Loucy (cell line): Measurements from ENCODE around the gene MYO18B.

Experiments used
- H2AFZ ChIP-seq: fragments of 200-600 bp; sonication (generic); 2 replicates; pipeline ENCODE4 v1.6.0; 2016; ENCODE audit warnings: antibody characterized with exemption, mild to moderate bottlenecking, low read length, moderate library complexity
- H3F3A ChIP-seq: fragments of 200-600 bp; 2 replicates; pipeline ENCODE4 v1.6.0; 2016; ENCODE audit warnings: antibody characterized with exemption, low read depth, mild to moderate bottlenecking
- H3K27me3 ChIP-seq: fragments of 200-600 bp; sonication (generic); 2 replicates; pipeline ENCODE4 v1.6.1; 2014; ENCODE audit warnings: low read length, mild to moderate bottlenecking; ENCODE audit not compliant: insufficient read depth, poor library complexity, severe bottlenecking
- H3K36me3 ChIP-seq: fragments of 200-600 bp; sonication (generic); 2 replicates; pipeline ENCODE4 v1.6.1; 2016; ENCODE audit warnings: low read length; ENCODE audit not compliant: insufficient read depth
- H3K4me1 ChIP-seq: fragments of 200-600 bp; sonication (generic); 2 replicates; pipeline ENCODE4 v1.5.1; 2014; ENCODE audit warnings: low read length, mild to moderate bottlenecking; ENCODE audit not compliant: insufficient read depth, poor library complexity, severe bottlenecking
- H3K4me2 ChIP-seq: fragments of 200-600 bp; sonication (generic); 2 replicates; pipeline ENCODE4 v1.6.0; 2014; ENCODE audit warnings: antibody characterized with exemption, low read length, low read depth, mild to moderate bottlenecking; ENCODE audit not compliant: poor library complexity, severe bottlenecking
- H3K4me3 ChIP-seq: fragments of 200-600 bp; sonication (generic); 2 replicates; pipeline ENCODE4 v1.5.1; 2014; ENCODE audit warnings: low read length, mild to moderate bottlenecking, mixed read lengths; ENCODE audit not compliant: poor library complexity, severe bottlenecking
- H3K79me2 ChIP-seq: fragments of 200-600 bp; sonication (generic); 2 replicates; pipeline ENCODE4 v1.6.1; 2014; ENCODE audit warnings: low read length; ENCODE audit not compliant: insufficient read depth
- H3K9ac ChIP-seq: fragments of 200-600 bp; sonication (generic); 2 replicates; pipeline ENCODE4 v1.6.0; 2014; ENCODE audit warnings: mild to moderate bottlenecking, low read depth, low read length, moderate library complexity; ENCODE audit not compliant: poor library complexity, severe bottlenecking
- H3K9me2 ChIP-seq: fragments of 200-600 bp; sonication (generic); replicated peaks from 2 replicates; pipeline ENCODE4 v1.6.1; 2016; ENCODE audit warnings: low read depth, low read length, mixed read lengths
- H3K9me3 ChIP-seq: fragments of 200-600 bp; sonication (generic); 2 replicates; pipeline ENCODE4 v1.6.1; 2014; ENCODE audit warnings: mild to moderate bottlenecking, antibody characterized with exemption, low read length, low read depth; ENCODE audit not compliant: insufficient read depth
- H4K20me1 ChIP-seq: fragments of 200-600 bp; sonication (generic); 2 replicates; pipeline ENCODE4 v1.6.0; 2014; ENCODE audit warnings: antibody characterized with exemption, low read length, mild to moderate bottlenecking; ENCODE audit not compliant: insufficient read depth, poor library complexity, severe bottlenecking
- EZH2phosphoT487 ChIP-seq: fragments of 200-600 bp; IDR thresholded peaks from 2 replicates; pipeline ENCODE4 v1.6.1; 2018; ENCODE audit warnings: antibody characterized with exemption, mild to moderate bottlenecking, moderate library complexity, borderline replicate concordance
- TF ChIP-seq, protein P1 (sequence below): fragments of 200-600 bp; sonication (generic); conservative IDR thresholded peaks from 2 replicates; pipeline ENCODE4 v1.5.1; 2014; ENCODE audit warnings: mild to moderate bottlenecking, antibody characterized with exemption, low read length

MYO18B gene

DNA sequence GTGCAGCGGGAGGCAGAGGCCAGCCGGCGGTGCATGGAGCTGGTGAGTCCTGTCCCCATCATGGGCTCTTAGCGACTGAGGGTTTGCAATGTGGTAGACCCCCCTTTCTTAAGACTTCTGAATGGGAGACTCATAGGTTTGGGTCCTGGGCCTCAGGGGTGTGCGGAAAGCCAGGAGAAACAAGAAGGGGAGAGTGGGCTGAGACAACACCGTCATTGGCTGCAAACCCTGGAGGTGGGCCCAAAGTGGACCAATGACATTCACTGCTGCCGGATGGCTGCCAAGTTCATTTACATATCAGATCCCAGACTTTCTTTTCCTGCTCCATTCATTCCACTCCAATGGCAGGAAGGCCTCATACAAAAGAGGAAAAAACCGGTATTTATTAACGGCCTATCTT, 213.3 kb downstream of the MYO18B start:
- H3K4me2 ChIP-seq = no peak overlapping the region
- H3K4me3 ChIP-seq = no peak overlapping the region
- no peaks in the 10 kb centered on the region for H3K4me1 ChIP-seq
- H3K9me3 ChIP-seq = no peaks in the 10 kb centered on the region
- TF ChIP-seq, protein P1, sequence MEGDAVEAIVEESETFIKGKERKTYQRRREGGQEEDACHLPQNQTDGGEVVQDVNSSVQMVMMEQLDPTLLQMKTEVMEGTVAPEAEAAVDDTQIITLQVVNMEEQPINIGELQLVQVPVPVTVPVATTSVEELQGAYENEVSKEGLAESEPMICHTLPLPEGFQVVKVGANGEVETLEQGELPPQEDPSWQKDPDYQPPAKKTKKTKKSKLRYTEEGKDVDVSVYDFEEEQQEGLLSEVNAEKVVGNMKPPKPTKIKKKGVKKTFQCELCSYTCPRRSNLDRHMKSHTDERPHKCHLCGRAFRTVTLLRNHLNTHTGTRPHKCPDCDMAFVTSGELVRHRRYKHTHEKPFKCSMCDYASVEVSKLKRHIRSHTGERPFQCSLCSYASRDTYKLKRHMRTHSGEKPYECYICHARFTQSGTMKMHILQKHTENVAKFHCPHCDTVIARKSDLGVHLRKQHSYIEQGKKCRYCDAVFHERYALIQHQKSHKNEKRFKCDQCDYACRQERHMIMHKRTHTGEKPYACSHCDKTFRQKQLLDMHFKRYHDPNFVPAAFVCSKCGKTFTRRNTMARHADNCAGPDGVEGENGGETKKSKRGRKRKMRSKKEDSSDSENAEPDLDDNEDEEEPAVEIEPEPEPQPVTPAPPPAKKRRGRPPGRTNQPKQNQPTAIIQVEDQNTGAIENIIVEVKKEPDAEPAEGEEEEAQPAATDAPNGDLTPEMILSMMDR = no peak
- TF ChIP-seq EZH2phosphoT487 = no peak
- no peaks in the 10 kb centered on the region for H3K36me3 ChIP-seq
- no peaks in the 10 kb centered on the region for H4K20me1 ChIP-seq
- no peaks in the 10 kb centered on the region for H3F3A ChIP-seq
- H3K9ac ChIP-seq = no peak overlapping the region
- H2AFZ ChIP-seq = no peak overlapping the region
- no peaks in the 10 kb centered on the region for H3K9me2 ChIP-seq
- H3K27me3 ChIP-seq = no peaks in the 10 kb centered on the region
- H3K79me2 ChIP-seq = no peaks in the 10 kb centered on the region

DNA sequence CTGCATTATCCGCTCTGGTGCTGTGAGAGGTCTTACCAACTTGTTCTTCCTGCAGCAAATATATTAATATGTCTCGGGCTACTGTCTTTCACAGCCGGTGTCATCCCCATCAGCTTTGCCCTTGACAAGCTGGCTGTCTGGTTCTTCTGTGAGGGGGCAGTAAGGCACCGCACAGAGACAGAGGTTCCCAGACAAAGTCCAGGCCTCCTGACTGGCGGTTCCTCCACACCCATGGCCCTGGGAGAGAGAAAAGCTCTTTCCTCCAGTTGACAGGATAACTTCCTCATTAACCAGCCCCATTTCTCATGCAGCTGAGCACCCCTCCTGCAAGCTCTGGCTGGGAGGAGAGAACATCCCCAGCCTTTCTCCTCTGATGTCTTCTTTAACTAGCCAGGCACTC, 214.8 kb downstream of the MYO18B start:
- Histone ChIP-seq H3K36me3 (no peaks in the 10 kb centered on the region), H3K4me1 (no peaks in the 10 kb centered on the region), H2AFZ (no peak overlapping the region), H3K4me2 (no peak overlapping the region), H3K9me3 (no peaks in the 10 kb centered on the region), H3K9me2 (no peaks in the 10 kb centered on the region), H3F3A (no peaks in the 10 kb centered on the region), H3K4me3 (no peak overlapping the region), H4K20me1 (no peaks in the 10 kb centered on the region), H3K27me3 (no peaks in the 10 kb centered on the region), H3K9ac (no peak overlapping the region), H3K79me2 (no peaks in the 10 kb centered on the region)
- TF ChIP-seq EZH2phosphoT487 = no peak
- TF ChIP-seq, protein P1 = no peak

DNA sequence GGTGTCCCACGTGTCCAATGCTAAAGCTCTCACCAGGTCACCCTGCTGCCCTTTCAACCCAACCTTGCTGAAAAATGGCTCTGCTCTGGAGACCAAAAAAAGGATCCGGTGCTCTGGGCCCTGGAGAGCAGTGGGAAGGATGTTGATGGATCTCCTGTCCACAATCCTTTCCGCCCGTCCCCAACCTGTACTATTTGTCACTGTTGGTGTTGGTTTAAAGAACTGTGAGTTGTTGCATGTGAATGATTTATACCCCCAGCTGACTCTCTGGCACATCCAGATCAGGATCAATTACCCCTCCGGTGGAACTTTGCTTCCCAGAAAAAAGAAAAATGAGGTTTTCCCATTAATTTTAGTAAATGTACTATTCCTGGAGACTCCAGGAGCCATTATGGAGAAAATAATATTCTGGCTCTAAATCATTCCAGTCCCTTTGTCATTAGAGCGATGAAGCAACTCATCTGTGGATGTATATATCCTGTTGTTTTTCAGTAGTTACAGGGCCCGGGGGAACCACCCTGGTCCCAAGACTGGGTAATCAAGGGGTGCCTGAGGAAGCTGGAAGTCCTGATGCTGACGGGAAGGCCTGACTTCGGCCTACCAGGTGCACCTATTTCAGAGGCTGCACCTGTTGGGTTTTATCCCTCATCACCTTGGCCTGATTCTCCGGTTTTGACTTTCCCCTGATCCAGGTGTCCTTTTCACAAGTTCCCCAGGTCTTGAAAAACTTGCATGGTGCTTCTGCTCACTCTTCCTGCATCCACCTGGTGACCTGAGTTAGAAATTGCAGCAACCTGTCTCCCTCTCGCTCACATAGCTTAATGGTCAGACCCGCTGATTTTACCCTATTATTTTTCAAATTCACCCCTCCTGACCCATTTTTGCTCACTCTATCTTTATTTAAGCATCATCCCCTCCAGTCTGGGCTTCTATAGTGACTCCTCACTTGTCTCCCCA, 218.1 kb downstream of the MYO18B start:
- no peaks in the 10 kb centered on the region for H3K4me1 ChIP-seq
- H3K36me3 ChIP-seq = no peaks in the 10 kb centered on the region
- no peaks in the 10 kb centered on the region for H3K27me3 ChIP-seq
- H3K4me2 ChIP-seq = no peak overlapping the region
- H3K79me2 ChIP-seq = no peaks in the 10 kb centered on the region
- H2AFZ ChIP-seq = no peak overlapping the region
- H3F3A ChIP-seq = no peaks in the 10 kb centered on the region
- no peak for TF ChIP-seq EZH2phosphoT487
- TF ChIP-seq, protein P1 = no peak
- no peaks in the 10 kb centered on the region for H3K9me3 ChIP-seq
- no peaks in the 10 kb centered on the region for H3K9me2 ChIP-seq
- H4K20me1 ChIP-seq = no peaks in the 10 kb centered on the region
- H3K9ac ChIP-seq = no peak overlapping the region
- no peak overlapping the region for H3K4me3 ChIP-seq
